Mononuclear cell (primary cell): ENCODE measurements around the gene APOL5. TPM values are rescaled to one million over a fixed set of nuclear protein-coding genes. Genes with fewer than 3 reads are reported as not detected.
"Not testable (repeated sequence)": the region's sequence is repeated elsewhere in the genome, so short reads cannot be mapped to it uniquely, and the experiment has no call there.

Experiments used
- H3K27me3 ChIP-seq: 2 replicates; pipeline ENCODE4 v1.6.0; 2011; ENCODE audit warnings: low read length, control low read depth; ENCODE audit not compliant: insufficient read depth
- H3K4me1 ChIP-seq: 2 replicates; pipeline ENCODE4 v1.5.1; 2011; ENCODE audit warnings: mild to moderate bottlenecking, low read length, control low read depth; ENCODE audit not compliant: insufficient read depth
- H3K4me3 ChIP-seq: 2 replicates; pipeline ENCODE4 v1.5.1; 2011; ENCODE audit warnings: mild to moderate bottlenecking, low read length, moderate library complexity
- H3K9me3 ChIP-seq: 2 replicates; pipeline ENCODE4 v1.5.1; 2011; ENCODE audit warnings: low read depth, mild to moderate bottlenecking, control low read depth, low read length
- total RNA-seq: library from RNA; depleted of rRNA; stranded (reverse); fragments of >200 nt; gene quantifications from one replicate; pipeline ENCODE4 v1.2.3, GENCODE V29; 2012

The APOL5 gene
- total RNA-seq, 1 donor = not detected

GRCh38 chr22:35695202-35695601 is 22.5 kb upstream of the APOL5 start:
- Histone ChIP-seq H3K4me1 (no peaks in the 10 kb centered on the region), H3K4me3 (no peak overlapping the region), H3K27me3 (no peaks in the 10 kb centered on the region), H3K9me3 (no peaks in the 10 kb centered on the region)

GRCh38 chr22:35697142-35697541 is 20.5 kb upstream of the APOL5 start:
- Histone ChIP-seq H3K4me1 (no peaks in the 10 kb centered on the region), H3K4me3 (no peak overlapping the region), H3K27me3 (no peaks in the 10 kb centered on the region), H3K9me3 (no peaks in the 10 kb centered on the region)

- H3K9me3 ChIP-seq, H3K27me3 ChIP-seq, H3K4me1 ChIP-seq, H3K4me3 ChIP-seq: not testable (repeated sequence)
Measured at GRCh38 chr22:35699852-35700251, 17.8 kb upstream of the APOL5 start.

- Histone ChIP-seq H3K9me3 (no peaks in the 10 kb centered on the region), H3K27me3 (no peaks in the 10 kb centered on the region), H3K4me3 (no peak overlapping the region), H3K4me1 (no peaks in the 10 kb centered on the region)
Measured at GRCh38 chr22:35703861-35704584, 13.6 kb upstream of the APOL5 start.

- Histone ChIP-seq H3K4me1 (no peaks in the 10 kb centered on the region), H3K4me3 (no peak overlapping the region), H3K9me3 (no peaks in the 10 kb centered on the region), H3K27me3 (no peaks in the 10 kb centered on the region)
Measured at GRCh38 chr22:35705141-35705540, 12.5 kb upstream of the APOL5 start.

GRCh38 chr22:35708453-35708852 is 9.2 kb upstream of the APOL5 start:
- Histone ChIP-seq H3K4me3 (no peak overlapping the region), H3K9me3 (no peaks in the 10 kb centered on the region), H3K4me1 (no peaks in the 10 kb centered on the region), H3K27me3 (no peaks in the 10 kb centered on the region)

GRCh38 chr22:35708917-35709316 is 8.8 kb upstream of the APOL5 start:
- Histone ChIP-seq H3K9me3 (no peaks in the 10 kb centered on the region), H3K4me1 (no peaks in the 10 kb centered on the region), H3K4me3 (no peak overlapping the region), H3K27me3 (no peaks in the 10 kb centered on the region)

GRCh38 chr22:35711336-35711735 is 6.3 kb upstream of the APOL5 start:
- no peaks in the 10 kb centered on the region for H3K4me1 ChIP-seq
- H3K9me3 ChIP-seq = no peaks in the 10 kb centered on the region
- H3K27me3 ChIP-seq = no peaks in the 10 kb centered on the region
- no peak overlapping the region for H3K4me3 ChIP-seq

GRCh38 chr22:35712672-35713071 is 5.0 kb upstream of the APOL5 start:
- no peaks in the 10 kb centered on the region for H3K27me3 ChIP-seq
- H3K4me3 ChIP-seq = no peak overlapping the region
- H3K9me3 ChIP-seq = no peaks in the 10 kb centered on the region
- H3K4me1 ChIP-seq = no peaks in the 10 kb centered on the region

- Histone ChIP-seq H3K4me3 (no peak overlapping the region), H3K4me1 (no peaks in the 10 kb centered on the region), H3K9me3 (no peaks in the 10 kb centered on the region), H3K27me3 (no peaks in the 10 kb centered on the region)
Measured at GRCh38 chr22:35719212-35719875, 1.7 kb downstream of the APOL5 start.

- no peak overlapping the region for H3K4me3 ChIP-seq
- no peaks in the 10 kb centered on the region for H3K9me3 ChIP-seq
- no peaks in the 10 kb centered on the region for H3K4me1 ChIP-seq
- H3K27me3 ChIP-seq = no peaks in the 10 kb centered on the region
Measured at GRCh38 chr22:35721960-35722359, 4.3 kb downstream of the APOL5 start.

GRCh38 chr22:35725521-35725920 is 7.8 kb downstream of the APOL5 start:
- H3K9me3 ChIP-seq = no peaks in the 10 kb centered on the region
- no peaks in the 10 kb centered on the region for H3K4me1 ChIP-seq
- no peaks in the 10 kb centered on the region for H3K27me3 ChIP-seq
- no peak overlapping the region for H3K4me3 ChIP-seq

- Histone ChIP-seq H3K4me1 (no peaks in the 10 kb centered on the region), H3K9me3 (no peaks in the 10 kb centered on the region), H3K27me3 (no peaks in the 10 kb centered on the region), H3K4me3 (no peak overlapping the region)
Measured at GRCh38 chr22:35726398-35726797, 8.7 kb downstream of the APOL5 start.

- Histone ChIP-seq H3K4me3 (no peak overlapping the region), H3K4me1 (no peaks in the 10 kb centered on the region), H3K9me3 (no peaks in the 10 kb centered on the region)
Measured at GRCh38 chr22:35726933-35727332, 9.3 kb downstream of the APOL5 start.

GRCh38 chr22:35727436-35727835 is 9.8 kb downstream of the APOL5 start:
- Histone ChIP-seq H3K27me3 (no peaks in the 10 kb centered on the region), H3K4me1 (no peaks in the 10 kb centered on the region), H3K9me3 (no peaks in the 10 kb centered on the region), H3K4me3 (no peak overlapping the region)

More at GRCh38 chr22:35726933-35727332, 9.3 kb downstream of the APOL5 start:
- no peaks in the 10 kb centered on the region for H3K27me3 ChIP-seq
